Upper lobe of right lung (tissue), 1 donor: ENCODE data around the gene KRT35. TPM values are rescaled to one million over a fixed set of nuclear protein-coding genes. Genes with fewer than 3 reads are reported as not detected.

Experiments used
- ATAC-seq: fragments of 200-7000 bp; cut with Tn5 transposase; one replicate; pipeline ENCODE4 v1.9.1; 2020; ENCODE audit warnings: mild to moderate bottlenecking, moderate library complexity
- DNase-seq: peaks from one replicate; pipeline ENCODE4 v3.0.0-alpha.2; 2020
- H3K27ac ChIP-seq: fragments of 200-600 bp; one replicate; pipeline ENCODE4 v1.8.0; 2022
- H3K27me3 ChIP-seq: fragments of 200-600 bp; one replicate; pipeline ENCODE4 v1.8.0; 2022; ENCODE audit warnings: mild to moderate bottlenecking
- H3K36me3 ChIP-seq: fragments of 200-600 bp; one replicate; pipeline ENCODE4 v1.8.0; 2022
- H3K4me1 ChIP-seq: fragments of 200-600 bp; one replicate; pipeline ENCODE4 v1.8.0; 2022
- H3K4me3 ChIP-seq: fragments of 200-600 bp; one replicate; pipeline ENCODE4 v1.8.0; 2022; ENCODE audit warnings: mild to moderate bottlenecking
- H3K9me3 ChIP-seq: fragments of 200-600 bp; one replicate; pipeline ENCODE4 v1.8.0; 2022
- CTCF ChIP-seq: fragments of 200-600 bp; IDR thresholded peaks from one replicate; pipeline ENCODE4 v1.8.0; 2022; ENCODE audit warnings: antibody characterized with exemption
- intact Hi-C: fragments of 100-400 bp; cut with DNase I; formaldehyde crosslinking; loops from one replicate; pipeline ENCODE4 v1.11.0; 2022
- total RNA-seq: library from RNA; stranded (reverse); fragmentation: NEBNext Ultra II Directional; extraction: Animal tissue kit (Norgen Biotek cat#: 25700); gene quantifications from one replicate; pipeline ENCODE4 v1.2.1, GENCODE V29; 2021
- donor health status: DM: no; HTN: yes; CAD: no; lungs with severe emphysema.

Gene KRT35
- total RNA-seq, 1 donor from 2014 or later, result not detected

- H3K4me3 ChIP-seq, result no peak overlapping the region
- TF ChIP-seq CTCF, result no peak
- no peak for DNase-seq
- no peaks in the 10 kb centered on the region for H3K9me3 ChIP-seq
- H3K27me3 ChIP-seq, result no peaks in the 10 kb centered on the region
- no peaks in the 10 kb centered on the region for H3K36me3 ChIP-seq
- H3K27ac ChIP-seq, result no peak overlapping the region
- intact Hi-C loops, result no loop called here
- ATAC-seq, result no peak
- H3K4me1 ChIP-seq, result no peaks in the 10 kb centered on the region
Observed at GRCh38 chr17:41504246-41504977, 23.5 kb upstream of the KRT35 start.

- Histone ChIP-seq H3K27ac (no peak overlapping the region), H3K27me3 (no peaks in the 10 kb centered on the region), H3K9me3 (no peaks in the 10 kb centered on the region), H3K4me1 (no peaks in the 10 kb centered on the region), H3K4me3 (no peak overlapping the region), H3K36me3 (no peaks in the 10 kb centered on the region)
- intact Hi-C loops, result no loop called here
- no peak for ATAC-seq
- no peak for DNase-seq
- no peak for TF ChIP-seq CTCF
Observed at GRCh38 chr17:41503202-41503601, 22.3 kb upstream of the KRT35 start.

GRCh38 chr17:41500131-41500911 lies 19.4 kb upstream of the KRT35 start:
- DNase-seq (no peak), ATAC-seq (no peak)
- intact Hi-C loops, result no loop called here
- no peak for TF ChIP-seq CTCF
- H3K9me3 ChIP-seq, result no peaks in the 10 kb centered on the region
- H3K27ac ChIP-seq, result no peak overlapping the region
- no peak overlapping the region for H3K4me3 ChIP-seq
- no peaks in the 10 kb centered on the region for H3K27me3 ChIP-seq
- H3K4me1 ChIP-seq, result peaks cover 11% of the 10 kb centered on the region
- no peaks in the 10 kb centered on the region for H3K36me3 ChIP-seq

- DNase-seq, result no peak
- Histone ChIP-seq H3K36me3 (no peaks in the 10 kb centered on the region), H3K27ac (no peak overlapping the region), H3K4me3 (no peak overlapping the region), H3K27me3 (no peaks in the 10 kb centered on the region), H3K4me1 (peaks cover 11% of the 10 kb centered on the region), H3K9me3 (no peaks in the 10 kb centered on the region)
- ATAC-seq, result no peak
- no peak for TF ChIP-seq CTCF
- intact Hi-C loops, result no loop called here
Observed at GRCh38 chr17:41499714-41500113, 18.8 kb upstream of the KRT35 start.

GRCh38 chr17:41498276-41498675 lies 17.3 kb upstream of the KRT35 start:
- intact Hi-C loops, result no loop called here
- H3K27ac ChIP-seq, result peak overlapping the region; percentile 63
- DNase-seq, result no peak
- H3K9me3 ChIP-seq, result no peaks in the 10 kb centered on the region
- no peak for TF ChIP-seq CTCF
- ATAC-seq, result peak; percentile 65
- no peaks in the 10 kb centered on the region for H3K27me3 ChIP-seq
- peaks cover 11% of the 10 kb centered on the region for H3K4me1 ChIP-seq
- H3K4me3 ChIP-seq, result no peak overlapping the region
- H3K36me3 ChIP-seq, result no peaks in the 10 kb centered on the region
